Gastroesophageal sphincter (tissue), 4 donors: ENCODE data around the gene HSPB8. TPM values are rescaled to one million over a fixed set of nuclear protein-coding genes. Genes with fewer than 3 reads are reported as not detected.

Source experiments
- ATAC-seq: fragments of 150-250 bp; one replicate; pipeline ENCODE4 v1.9.1; 2016; ENCODE audit warnings: mild to moderate bottlenecking, moderate library complexity
- H3K27ac ChIP-seq, 4 donors: fragments of 200-600 bp; sonication (generic) in 3 of 4; 1 replicate in 3 of 4; 2 replicates in 1 of 4; pipeline ENCODE4 v1.5.1; 2016 to 2019
- H3K27me3 ChIP-seq: fragments of 200-600 bp; sonication (generic); one replicate; pipeline ENCODE4 v1.5.1; 2019
- H3K36me3 ChIP-seq, 2 donors: fragments of 200-600 bp; sonication (generic); one replicate each; pipeline ENCODE4 v1.5.1; 2019; ENCODE audit warnings: control low read depth in 1 of 2
- H3K4me1 ChIP-seq, 3 donors: fragments of 200-600 bp; sonication (generic); 1 replicate in 2 of 3; 2 replicates in 1 of 3; pipeline ENCODE4 v1.5.1; 2016 to 2019; ENCODE audit warnings: control low read depth in 2 of 3
- H3K4me3 ChIP-seq, 2 donors: fragments of 200-600 bp; sonication (generic); one replicate each; pipeline ENCODE4 v1.5.1; 2019; ENCODE audit warnings: mild to moderate bottlenecking in 1 of 2, moderate library complexity in 1 of 2
- H3K9me3 ChIP-seq, 3 donors: fragments of 200-600 bp; sonication (generic); one replicate each; pipeline ENCODE4 v1.5.1; 2017 to 2019; ENCODE audit warnings: control low read depth in 2 of 3
- EP300 ChIP-seq: sonication (generic); formaldehyde crosslinking; IDR thresholded peaks from one replicate; pipeline ENCODE4 v1.6.1; 2017; ENCODE audit warnings: antibody characterized with exemption, mild to moderate bottlenecking
- POLR2A ChIP-seq, 2 donors: fragments of 450-650 bp; IDR thresholded peaks; one replicate each; pipeline ENCODE4 v1.6.1; 2017; ENCODE audit warnings: antibody characterized with exemption in 2 of 2, mild to moderate bottlenecking in 2 of 2, moderate library complexity in 1 of 2
- POLR2AphosphoS5 ChIP-seq: sonication (generic); formaldehyde crosslinking; IDR thresholded peaks from one replicate; pipeline ENCODE4 v1.6.1; 2017; ENCODE audit warnings: antibody characterized with exemption
- WGBS, 2 donors: methylation state at CpG; one replicate each; pipeline ENCODE4 v1.1.5; 2018; ENCODE audit warnings: low coverage in 1 of 2; 5-methylcytosine and 5-hydroxymethylcytosine counted together
- total RNA-seq, 4 donors: library from RNA; depleted of rRNA; stranded (reverse); fragments of >200 nt; gene quantifications; one replicate each; pipeline ENCODE4 v1.1.0, GENCODE V29; 2016
- TF ChIP-seq, protein P1 (sequence below), 4 experiments: fragments of 200-600 bp in 2 of 4; fragments of 450-650 bp in 2 of 4; sonication (generic) in 1 of 4; IDR thresholded peaks; one replicate each; pipeline ENCODE4 v1.5.1; 2017 to 2019; ENCODE audit warnings: antibody characterized with exemption in 4 of 4, mild to moderate bottlenecking in 2 of 4, moderate library complexity in 2 of 4

Gene HSPB8
- total RNA-seq, 4 donors from 2014 or later: 389 to 508 (median 448) TPM

DNA sequence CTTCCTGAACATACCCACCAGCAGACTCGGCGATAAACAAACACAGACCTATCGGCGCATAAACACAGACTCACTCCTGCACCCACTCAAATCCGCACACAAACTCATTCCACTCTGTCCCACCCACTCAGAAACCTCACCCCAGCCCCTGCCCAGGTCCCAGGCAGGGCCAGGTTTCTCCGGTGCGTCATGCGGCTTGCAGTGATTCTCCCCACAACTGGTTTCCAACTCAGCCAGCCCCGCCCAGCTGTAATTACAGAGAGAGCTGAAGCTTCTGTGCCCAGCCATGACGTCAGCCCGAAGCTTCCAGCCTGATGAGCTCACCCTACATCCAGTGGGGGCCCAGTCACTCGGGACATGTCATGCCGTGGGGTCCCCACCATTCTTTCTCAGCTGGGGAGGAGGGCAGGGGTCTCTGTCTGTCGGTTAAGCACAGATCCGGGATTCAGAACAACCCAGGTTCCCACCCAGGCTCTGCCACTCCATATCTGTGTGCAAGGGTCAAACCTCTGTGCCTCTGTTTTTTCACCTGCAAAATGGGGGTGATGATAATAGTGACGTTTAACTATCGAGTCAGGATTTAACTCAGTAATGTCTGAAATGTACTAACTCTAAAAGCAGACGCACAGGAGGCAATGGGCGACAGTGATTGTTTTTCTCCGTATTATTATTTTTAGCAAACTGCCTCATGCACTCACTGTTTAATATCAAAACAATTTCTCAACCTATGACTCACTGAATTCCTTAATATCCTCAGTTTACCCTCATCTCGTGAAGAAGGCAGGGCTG, 2.3 kb upstream of the HSPB8 start:
- Histone ChIP-seq H3K27ac (peak overlapping the region; percentile 70 to 99 (median 96)), H3K4me1 (peaks cover 0 to 27% (median 10%) of the 10 kb centered on the region in 3 donors), H3K36me3 (no peaks in the 10 kb centered on the region), H3K4me3 (peak overlapping the region; percentile 23 to 45), H3K9me3 (no peaks in the 10 kb centered on the region), H3K27me3 (no peaks in the 10 kb centered on the region)
- peak; percentile 82 for ATAC-seq
- TF ChIP-seq, protein P1, sequence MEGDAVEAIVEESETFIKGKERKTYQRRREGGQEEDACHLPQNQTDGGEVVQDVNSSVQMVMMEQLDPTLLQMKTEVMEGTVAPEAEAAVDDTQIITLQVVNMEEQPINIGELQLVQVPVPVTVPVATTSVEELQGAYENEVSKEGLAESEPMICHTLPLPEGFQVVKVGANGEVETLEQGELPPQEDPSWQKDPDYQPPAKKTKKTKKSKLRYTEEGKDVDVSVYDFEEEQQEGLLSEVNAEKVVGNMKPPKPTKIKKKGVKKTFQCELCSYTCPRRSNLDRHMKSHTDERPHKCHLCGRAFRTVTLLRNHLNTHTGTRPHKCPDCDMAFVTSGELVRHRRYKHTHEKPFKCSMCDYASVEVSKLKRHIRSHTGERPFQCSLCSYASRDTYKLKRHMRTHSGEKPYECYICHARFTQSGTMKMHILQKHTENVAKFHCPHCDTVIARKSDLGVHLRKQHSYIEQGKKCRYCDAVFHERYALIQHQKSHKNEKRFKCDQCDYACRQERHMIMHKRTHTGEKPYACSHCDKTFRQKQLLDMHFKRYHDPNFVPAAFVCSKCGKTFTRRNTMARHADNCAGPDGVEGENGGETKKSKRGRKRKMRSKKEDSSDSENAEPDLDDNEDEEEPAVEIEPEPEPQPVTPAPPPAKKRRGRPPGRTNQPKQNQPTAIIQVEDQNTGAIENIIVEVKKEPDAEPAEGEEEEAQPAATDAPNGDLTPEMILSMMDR (IDR thresholded peaks at IDR 0.05): no peak
- TF ChIP-seq EP300: peak; percentile 48
- TF ChIP-seq POLR2AphosphoS5: peak; percentile 87
- peak; percentile 25 to 29 for TF ChIP-seq POLR2A (IDR thresholded peaks at IDR 0.05)
- 17 to 21% methylated on average over 9 to 15 of the region's 21 CpGs for WGBS, 2 donors

DNA sequence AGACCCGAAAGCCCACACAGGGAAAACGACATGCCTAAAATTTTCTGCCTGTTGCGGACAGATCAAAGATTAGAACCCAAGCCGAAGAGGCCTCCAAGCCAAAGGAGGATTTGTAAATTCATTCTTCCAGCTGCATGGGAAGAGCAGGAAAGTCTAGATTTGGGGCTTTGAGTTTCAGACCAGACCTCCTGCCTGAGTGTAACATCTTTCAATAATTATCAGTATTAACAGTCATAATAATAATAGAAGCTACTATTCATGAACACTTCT, 1.7 kb upstream of the HSPB8 start:
- H3K36me3 ChIP-seq: no peaks in the 10 kb centered on the region
- H3K4me3 ChIP-seq: no peak overlapping the region
- H3K4me1 ChIP-seq: peaks cover 0 to 27% (median 10%) of the 10 kb centered on the region in 3 donors
- H3K27ac ChIP-seq: peak overlapping the region; percentile 49 to 99 (median 96)
- ATAC-seq: no peak
- no peaks in the 10 kb centered on the region for H3K9me3 ChIP-seq
- TF ChIP-seq, protein P1 (IDR thresholded peaks at IDR 0.05): no peak
- TF ChIP-seq EP300 (no peak), POLR2AphosphoS5 (no peak), POLR2A (IDR thresholded peaks at IDR 0.05) (no peak)
- H3K27me3 ChIP-seq: no peaks in the 10 kb centered on the region
- 72 to 76% methylated on average over 4 of the region's 4 CpGs for WGBS, 2 donors

DNA sequence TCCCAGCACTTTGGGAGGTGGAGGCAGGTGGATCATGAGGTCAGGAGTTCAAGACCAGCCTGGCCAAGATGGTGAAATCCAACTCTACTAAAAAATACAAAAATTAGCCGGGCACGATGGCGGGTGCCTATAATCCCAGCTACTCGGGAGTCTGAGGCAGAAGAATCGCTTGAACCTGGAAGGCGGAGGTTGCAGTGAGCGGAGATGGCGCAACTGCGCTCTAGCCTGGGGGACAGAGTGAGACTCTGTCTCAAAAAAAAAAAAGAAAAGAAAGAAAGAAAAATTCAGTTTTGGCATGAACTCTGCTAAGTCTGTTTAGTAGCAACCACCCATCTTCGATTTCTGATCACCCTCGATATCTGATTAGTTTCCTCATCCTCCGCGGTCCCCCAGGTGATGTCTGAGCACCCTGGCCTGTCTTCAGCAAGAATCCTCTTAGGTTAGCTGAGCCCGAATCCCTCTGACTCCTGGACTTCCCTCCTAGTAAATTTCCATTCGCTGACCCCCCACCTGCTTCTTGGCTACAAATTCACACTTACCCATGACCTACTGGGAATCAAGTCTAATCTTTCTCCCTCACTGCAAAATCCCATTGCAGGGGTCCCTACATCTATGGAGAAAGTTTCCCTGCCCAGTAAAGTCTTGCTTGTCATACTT, 879 bp upstream of the HSPB8 start:
- Histone ChIP-seq H3K36me3 (no peaks in the 10 kb centered on the region), H3K27me3 (no peaks in the 10 kb centered on the region), H3K4me1 (peaks cover 0 to 32% (median 10%) of the 10 kb centered on the region in 3 donors), H3K27ac (peak overlapping the region; percentile 49 to 99 (median 96)), H3K9me3 (no peaks in the 10 kb centered on the region), H3K4me3 (no peak overlapping the region)
- 86 to 94% methylated on average over 12 to 13 of the region's 15 CpGs for WGBS, 2 donors
- ATAC-seq: no peak
- TF ChIP-seq POLR2A (IDR thresholded peaks at IDR 0.05): no peak
- TF ChIP-seq POLR2AphosphoS5: no peak
- no peak for TF ChIP-seq EP300
- TF ChIP-seq, protein P1 (IDR thresholded peaks at IDR 0.05): no peak

DNA sequence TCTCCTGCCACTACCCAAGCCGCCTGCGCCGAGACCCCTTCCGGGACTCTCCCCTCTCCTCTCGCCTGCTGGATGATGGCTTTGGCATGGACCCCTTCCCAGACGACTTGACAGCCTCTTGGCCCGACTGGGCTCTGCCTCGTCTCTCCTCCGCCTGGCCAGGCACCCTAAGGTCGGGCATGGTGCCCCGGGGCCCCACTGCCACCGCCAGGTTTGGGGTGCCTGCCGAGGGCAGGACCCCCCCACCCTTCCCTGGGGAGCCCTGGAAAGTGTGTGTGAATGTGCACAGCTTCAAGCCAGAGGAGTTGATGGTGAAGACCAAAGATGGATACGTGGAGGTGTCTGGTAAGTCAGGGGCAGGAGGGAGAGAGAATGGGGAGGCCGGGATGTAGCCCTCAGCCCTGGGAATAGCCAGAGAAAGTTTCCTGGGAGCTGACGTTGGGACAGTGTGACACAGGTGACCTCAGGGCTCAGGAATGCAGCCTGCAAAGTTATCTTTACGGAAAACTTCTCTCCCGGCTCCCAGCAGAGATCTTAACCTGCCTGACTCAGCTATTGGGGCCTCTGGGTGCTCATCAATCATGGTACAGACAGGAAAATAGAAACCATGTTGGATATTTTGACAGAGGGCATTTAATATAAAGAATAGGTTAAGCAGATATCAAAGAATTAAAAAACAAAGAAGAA, 747 bp downstream of the HSPB8 start:
- ATAC-seq: no peak

More for the DNA sequence above, 747 bp downstream of the HSPB8 start:
- no CpG with 5 or more reads among the region's 18 CpGs for WGBS, 2 donors
- H3K36me3 ChIP-seq: no peaks in the 10 kb centered on the region
- H3K9me3 ChIP-seq: no peaks in the 10 kb centered on the region
- H3K27me3 ChIP-seq: no peaks in the 10 kb centered on the region
- TF ChIP-seq POLR2AphosphoS5: peak; percentile 28
- TF ChIP-seq, protein P1 (IDR thresholded peaks at IDR 0.05): no peak
- TF ChIP-seq POLR2A (IDR thresholded peaks at IDR 0.05): peak in 1 of 2 donors; percentile 7
- no peak for TF ChIP-seq EP300
- peak overlapping the region; percentile 91 to 99 (median 96) for H3K27ac ChIP-seq
- peak overlapping the region; percentile 71 to 83 for H3K4me3 ChIP-seq
- H3K4me1 ChIP-seq: peaks cover 0 to 49% (median 14%) of the 10 kb centered on the region in 3 donors
